ENCODE data around the gene PPP6R2.

- TF ChIP-seq CTCF (IDR thresholded peaks at IDR 0.05) (no peak), POLR2A (IDR thresholded peaks at IDR 0.05) (no peak), POLR2AphosphoS5 (IDR thresholded peaks at IDR 0.05) (no peak)
Measured at GRCh38 chr22:50414476-50415248, 71.5 kb downstream of the PPP6R2 start.
